T-helper 2 cell treated with Interferon-gamma antibody and Interleukin-4, amounts not matched to agents 100 ng/mL and 5 ng/mL, for 36 hours (primary cell): Measurements from ENCODE around the gene INPP4B. TPM values are rescaled to one million over a fixed set of nuclear protein-coding genes. Genes with fewer than 3 reads are reported as not detected.

Experiments used
- intact Hi-C: fragments of 100-400 bp; cut with micrococcal nuclease; formaldehyde crosslinking; loops from one replicate; pipeline ENCODE4 v1.15.1; 2023
- total RNA-seq: library from RNA; stranded (reverse); gene quantifications from 2 replicates; pipeline ENCODE4 v1.2.3, GENCODE V29; 2022

INPP4B gene
- total RNA-seq, 1 donor from 2014 or later: 103 TPM

GRCh38 chr4:142358656-142359055 is 487.4 kb downstream of the INPP4B start:
- intact Hi-C loops: no loop called here

GRCh38 chr4:142356801-142357200 is 489.3 kb downstream of the INPP4B start:
- intact Hi-C loops: loop anchor here (2.0 kb wide), 1 partner anchor 20 kb away; no protein-coding TSS in a partner anchor

GRCh38 chr4:142356118-142356759 is 489.9 kb downstream of the INPP4B start:
- intact Hi-C loops: loop anchor here (2.0 kb wide), 1 partner anchor 21 kb away; no protein-coding TSS in a partner anchor

GRCh38 chr4:142355421-142355930 is 490.6 kb downstream of the INPP4B start:
- intact Hi-C loops: loop anchor here (1.0 kb wide), 2 partner anchors 50 to 349 kb away; no protein-coding TSS in a partner anchor

GRCh38 chr4:142354794-142355420 is 491.2 kb downstream of the INPP4B start:
- intact Hi-C loops: loop anchor here (1.0 kb wide), 2 partner anchors 50 to 349 kb away; no protein-coding TSS in a partner anchor

GRCh38 chr4:142354041-142354440 is 492.1 kb downstream of the INPP4B start:
- intact Hi-C loops: no loop called here

- intact Hi-C loops: loop anchor here (1.0 to 2.0 kb wide), 3 partner anchors 213 to 494 kb away; partner anchors contain the start of gene INPP4B
Observed at GRCh38 chr4:142353149-142353738, 492.9 kb downstream of the INPP4B start.

GRCh38 chr4:142352712-142353111 is 493.4 kb downstream of the INPP4B start:
- intact Hi-C loops: loop anchor here (1.0 to 2.0 kb wide), 3 partner anchors 214 to 494 kb away; partner anchors contain the start of gene INPP4B

GRCh38 chr4:142351958-142352357 is 494.1 kb downstream of the INPP4B start:
- intact Hi-C loops: loop anchor here (2.0 kb wide), 1 partner anchor 495 kb away; the partner anchor contains the start of gene INPP4B

GRCh38 chr4:142350871-142351270 is 495.2 kb downstream of the INPP4B start:
- intact Hi-C loops: no loop called here

GRCh38 chr4:142348613-142349021 is 497.5 kb downstream of the INPP4B start:
- intact Hi-C loops: no loop called here

GRCh38 chr4:142347241-142347640 is 498.9 kb downstream of the INPP4B start:
- intact Hi-C loops: no loop called here

- intact Hi-C loops: no loop called here
Observed at GRCh38 chr4:142345924-142346323, 500.2 kb downstream of the INPP4B start.

GRCh38 chr4:142341268-142341667 is 504.8 kb downstream of the INPP4B start:
- intact Hi-C loops: no loop called here

- intact Hi-C loops: no loop called here
Observed at GRCh38 chr4:142339053-142339452, 507.0 kb downstream of the INPP4B start.

- intact Hi-C loops: no loop called here
Observed at GRCh38 chr4:142336251-142336934, 509.7 kb downstream of the INPP4B start.

- intact Hi-C loops: no loop called here
Observed at GRCh38 chr4:142334931-142335330, 511.2 kb downstream of the INPP4B start.

GRCh38 chr4:142331646-142332045 is 514.5 kb downstream of the INPP4B start:
- intact Hi-C loops: no loop called here

GRCh38 chr4:142331132-142331531 is 515.0 kb downstream of the INPP4B start:
- intact Hi-C loops: no loop called here

- intact Hi-C loops: no loop called here
Observed at GRCh38 chr4:142330311-142330710, 515.8 kb downstream of the INPP4B start.

GRCh38 chr4:142329313-142329712 is 516.8 kb downstream of the INPP4B start:
- intact Hi-C loops: no loop called here
